Activated CD4-positive, CD25-positive, alpha-beta regulatory T cell (primary cell): Measurements from ENCODE around the gene HDAC4.
"Not testable (repeated sequence)": the region's sequence is repeated elsewhere in the genome, so short reads cannot be mapped to it uniquely, and the experiment has no call there.

Experiments
- DNase-seq, 4 experiments: peaks; one replicate each; lab custom pipeline; 2025; lab: John Stamatoyannopoulos, UW

Gene HDAC4

DNA sequence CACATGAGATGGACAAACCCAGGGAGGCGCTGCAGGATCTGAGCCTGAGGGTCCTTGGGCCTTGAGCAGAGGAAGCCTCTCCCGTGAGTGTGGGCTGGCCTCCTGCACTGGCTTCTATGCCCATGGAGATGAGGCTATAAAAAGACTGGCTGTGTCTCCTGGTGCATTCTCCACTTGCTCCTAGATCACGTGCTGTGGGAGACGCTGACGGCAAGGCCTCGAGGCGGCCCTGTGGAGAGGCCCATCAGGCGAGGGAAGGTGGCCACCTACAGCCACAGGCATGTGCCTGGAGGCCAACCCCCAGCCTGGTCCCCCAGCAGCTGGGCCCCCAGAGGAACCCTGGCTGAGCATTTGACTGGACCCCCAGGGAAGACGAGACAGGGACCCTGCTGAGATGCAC is 354.0 kb downstream of the HDAC4 start:
- no peak for DNase-seq

DNA sequence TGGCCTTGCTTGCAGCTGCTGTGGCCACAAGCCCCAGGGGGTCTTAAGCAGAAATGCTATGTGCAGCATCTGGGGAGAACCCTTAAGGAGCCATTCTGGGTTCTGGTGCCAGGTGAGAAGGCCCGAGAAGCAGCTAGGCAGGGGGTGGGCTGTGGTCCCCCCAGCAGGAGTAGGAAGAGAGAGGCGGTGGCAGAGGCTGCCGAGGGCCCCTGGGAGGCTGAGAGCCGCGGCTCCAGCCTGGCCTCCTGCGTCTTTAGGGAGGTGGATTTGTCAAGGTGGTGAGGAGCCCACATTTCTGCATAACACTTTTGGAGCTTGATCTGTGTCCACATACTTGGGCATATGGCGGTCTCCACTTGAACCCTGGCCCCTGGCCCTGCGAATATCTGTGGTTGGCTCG is 356.5 kb downstream of the HDAC4 start:
- no peak for DNase-seq

DNA sequence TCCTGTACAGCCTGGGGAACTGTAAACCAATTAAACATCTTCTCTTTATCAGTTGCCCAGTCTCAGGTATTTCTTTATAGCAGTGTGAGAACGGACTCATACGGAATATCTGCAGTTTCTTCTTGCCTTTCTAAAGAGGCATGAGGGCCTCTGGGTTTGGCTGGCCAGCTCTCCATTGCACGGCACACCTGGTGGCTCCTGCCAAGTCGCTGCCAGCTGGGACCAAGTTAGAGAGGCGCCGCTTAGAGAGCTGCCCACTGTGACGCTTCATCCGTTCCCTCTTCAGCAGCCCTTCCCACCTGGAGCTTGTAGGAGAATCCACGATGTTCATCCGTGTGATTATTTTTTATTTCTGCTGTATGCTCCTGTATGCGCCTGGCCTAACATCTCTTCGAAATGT is 357.5 kb downstream of the HDAC4 start:
- DNase-seq = no peak

- no peak for DNase-seq
Observed at GRCh38 chr2:239042551-239043320, 358.1 kb downstream of the HDAC4 start.

- DNase-seq = no peak
Observed at GRCh38 chr2:239042046-239042445, 358.8 kb downstream of the HDAC4 start.

- no peak for DNase-seq
Observed at GRCh38 chr2:239041062-239041461, 359.8 kb downstream of the HDAC4 start.

- DNase-seq = no peak
Observed at GRCh38 chr2:239040152-239040761, 360.6 kb downstream of the HDAC4 start.

GRCh38 chr2:239039479-239039861 is 361.4 kb downstream of the HDAC4 start:
- DNase-seq = no peak

GRCh38 chr2:239038773-239039478 is 361.9 kb downstream of the HDAC4 start:
- DNase-seq = no peak

- DNase-seq = not testable (repeated sequence)
Observed at GRCh38 chr2:239038284-239038683, 362.5 kb downstream of the HDAC4 start.

GRCh38 chr2:239037559-239037910 is 363.3 kb downstream of the HDAC4 start:
- DNase-seq = no peak

- no peak for DNase-seq
Observed at GRCh38 chr2:239036819-239037558, 363.8 kb downstream of the HDAC4 start.

- DNase-seq = no peak
Observed at GRCh38 chr2:239035997-239036731, 364.7 kb downstream of the HDAC4 start.

DNA sequence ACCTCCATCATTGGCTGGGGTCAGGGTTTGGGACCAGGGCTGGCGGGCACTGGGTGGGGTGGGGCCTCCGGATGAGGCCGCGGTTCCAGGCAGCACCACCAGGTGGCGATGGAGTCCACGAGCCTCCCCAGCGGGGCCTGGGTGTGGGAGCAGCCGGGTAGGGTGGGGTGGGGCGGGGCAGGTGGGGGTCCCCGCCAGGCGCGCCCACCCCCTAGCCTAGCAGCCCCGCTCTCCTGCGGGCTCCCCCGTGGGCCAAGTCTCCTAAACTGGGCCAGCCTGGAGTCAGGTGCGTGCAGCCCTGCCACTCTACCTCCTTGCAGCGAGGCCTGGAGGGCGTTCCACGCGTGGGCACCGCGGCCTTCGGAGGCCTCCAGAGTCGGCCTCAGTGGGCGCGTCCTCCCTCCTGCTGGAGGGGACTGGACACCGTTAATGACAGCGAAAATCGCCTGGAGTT is 365.4 kb downstream of the HDAC4 start:
- peak; percentile 31 to 62 (median 44) for DNase-seq

- DNase-seq = no peak
Observed at GRCh38 chr2:239034561-239035341, 366.1 kb downstream of the HDAC4 start.

DNA sequence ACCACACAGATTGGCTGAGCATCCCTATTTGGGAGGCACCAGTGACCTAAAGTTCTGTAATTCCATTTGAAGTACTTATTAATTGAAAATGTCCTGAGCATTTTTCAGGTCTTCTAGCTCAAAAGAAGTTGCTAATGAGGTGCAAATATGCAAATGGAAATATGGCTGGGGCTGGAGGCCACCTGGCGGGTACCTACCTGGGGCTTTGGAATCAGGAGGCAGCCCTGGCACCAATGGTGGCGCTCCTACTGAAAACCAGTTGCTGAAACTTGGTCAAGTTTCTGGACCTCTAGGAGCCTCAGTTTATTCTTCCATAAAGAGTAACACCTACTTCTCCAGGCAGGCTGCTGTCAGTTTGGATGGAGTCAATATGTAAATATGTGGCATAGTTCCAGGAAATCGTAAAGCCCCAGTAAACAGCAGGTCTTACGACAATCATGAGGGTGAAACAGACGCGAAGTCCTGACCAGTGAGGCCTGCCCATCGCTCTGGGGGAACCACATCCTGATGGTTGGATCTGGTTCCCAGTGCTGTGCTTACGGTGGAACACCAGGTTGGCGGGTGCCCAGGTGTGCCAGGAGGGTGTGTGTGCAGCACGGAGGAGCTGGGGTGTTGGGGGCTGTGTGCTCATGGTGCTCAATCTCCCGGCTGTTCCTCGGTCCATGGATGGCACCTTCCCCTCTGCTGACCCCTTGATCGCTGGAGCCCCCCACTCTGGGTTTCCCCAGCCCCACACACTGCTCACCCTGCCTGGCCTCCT is 366.8 kb downstream of the HDAC4 start:
- DNase-seq = no peak

DNA sequence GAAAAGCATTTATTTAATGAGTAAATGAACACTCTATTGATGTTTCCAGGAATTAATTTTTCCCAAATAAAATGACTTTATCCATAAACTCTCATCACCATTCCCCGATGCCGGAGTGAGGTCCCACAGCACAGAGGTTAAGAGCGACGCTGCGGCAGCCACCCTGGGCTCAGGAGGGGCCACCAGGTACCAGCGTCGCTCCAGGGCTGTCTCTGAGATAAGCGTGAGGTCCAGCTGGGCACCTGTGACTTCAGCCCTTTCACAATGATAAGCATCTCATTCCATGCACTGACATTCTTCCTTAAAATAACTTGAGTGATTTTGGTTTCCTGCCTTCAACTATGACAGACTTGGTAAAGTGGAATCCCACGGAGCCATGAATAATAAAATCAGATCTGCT is 370.9 kb downstream of the HDAC4 start:
- DNase-seq = no peak

GRCh38 chr2:239028253-239028619 is 372.6 kb downstream of the HDAC4 start:
- DNase-seq = no peak

- no peak for DNase-seq
Observed at GRCh38 chr2:239027391-239028252, 373.2 kb downstream of the HDAC4 start.
